ENCODE results near the gene COL2A1. TPM values are rescaled to one million over a fixed set of nuclear protein-coding genes. Genes with fewer than 3 reads are reported as not detected.

The COL2A1 gene
- total RNA-seq, 1 donor from 2014 or later, result not detected

DNA sequence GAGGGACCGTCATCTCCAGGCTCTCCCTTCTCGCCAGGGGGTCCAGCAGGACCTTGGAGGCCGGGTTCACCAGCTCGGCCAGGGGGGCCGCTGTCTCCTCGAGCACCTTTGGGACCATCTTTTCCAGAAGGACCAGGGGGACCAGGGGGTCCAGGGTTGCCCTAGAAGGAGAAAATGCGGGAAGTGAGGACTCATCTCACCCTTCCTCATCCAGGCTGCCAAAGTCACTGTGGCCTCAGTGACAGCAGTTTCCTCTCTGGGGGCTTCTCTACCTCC is 25.7 kb downstream of the COL2A1 start:
- Histone ChIP-seq H3K27me3 (ENCODE audit: low read depth) (peaks cover 16% of the 10 kb centered on the region), H3K9me3 (replicated peaks) (no peaks in the 10 kb centered on the region), H3K27ac (replicated peaks) (no peak overlapping the region), H3K36me3 (no peaks in the 10 kb centered on the region), H3K4me1 (no peaks in the 10 kb centered on the region), H3K4me3 (no peak overlapping the region)
- no peak for TF ChIP-seq CTCF (IDR thresholded peaks at IDR 0.05; ENCODE audit: borderline replicate concordance)
- intact Hi-C loops (cut with micrococcal nuclease), result no loop called here
- DNase-seq, result no peak

- no peak overlapping the region for H3K27ac ChIP-seq (replicated peaks)
- intact Hi-C loops (cut with micrococcal nuclease), result no loop called here
- no peaks in the 10 kb centered on the region for H3K4me1 ChIP-seq
- DNase-seq, result no peak
- H3K36me3 ChIP-seq, result no peaks in the 10 kb centered on the region
- H3K4me3 ChIP-seq, result no peak overlapping the region
- H3K27me3 ChIP-seq (ENCODE audit: low read depth), result peaks cover 11% of the 10 kb centered on the region
- no peaks in the 10 kb centered on the region for H3K9me3 ChIP-seq (replicated peaks)
- TF ChIP-seq CTCF (IDR thresholded peaks at IDR 0.05; ENCODE audit: borderline replicate concordance), result no peak
Measured at GRCh38 chr12:47977772-47978597, 26.3 kb downstream of the COL2A1 start.

DNA sequence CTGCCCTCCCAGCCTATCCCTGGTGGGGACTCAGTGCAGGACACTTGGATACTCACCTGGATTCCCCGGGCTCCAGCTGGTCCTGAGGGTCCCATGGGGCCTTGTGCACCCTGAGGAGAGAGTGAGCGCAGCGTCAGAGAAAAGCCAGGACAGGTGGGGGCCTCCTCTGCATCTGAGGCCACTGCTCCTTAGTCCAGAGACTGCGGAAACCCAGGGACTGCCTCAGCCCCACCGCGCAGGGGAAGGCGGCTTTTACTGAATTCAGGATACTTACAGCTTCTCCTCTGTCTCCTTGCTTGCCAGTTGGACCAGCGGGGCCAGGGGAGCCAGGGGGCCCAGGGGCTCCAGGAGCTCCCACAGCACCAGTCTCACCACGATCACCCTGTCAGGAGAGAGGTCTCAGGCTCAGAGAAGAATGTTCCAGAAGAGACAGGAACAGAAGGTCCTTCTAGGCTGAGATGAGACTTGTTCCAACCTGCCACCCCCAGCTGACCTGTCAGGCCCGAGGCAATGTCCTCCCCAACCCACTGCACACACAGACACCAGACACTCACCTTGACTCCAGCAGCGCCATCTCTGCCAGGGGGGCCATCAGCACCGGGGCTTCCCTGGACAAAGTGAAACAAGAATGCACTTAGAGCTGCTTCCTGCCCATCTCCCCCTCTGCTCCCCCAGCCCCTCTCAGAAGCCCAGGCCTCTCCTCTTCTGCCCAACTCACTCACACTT is 27.1 kb downstream of the COL2A1 start:
- no peak for DNase-seq
- intact Hi-C loops (cut with micrococcal nuclease), result no loop called here
- H3K4me3 ChIP-seq, result no peak overlapping the region
- TF ChIP-seq CTCF (IDR thresholded peaks at IDR 0.05; ENCODE audit: borderline replicate concordance), result no peak
- H3K27me3 ChIP-seq (ENCODE audit: low read depth), result peaks cover 8% of the 10 kb centered on the region
- H3K9me3 ChIP-seq (replicated peaks), result no peaks in the 10 kb centered on the region
- H3K27ac ChIP-seq (replicated peaks), result no peak overlapping the region
- H3K4me1 ChIP-seq, result no peaks in the 10 kb centered on the region
- no peaks in the 10 kb centered on the region for H3K36me3 ChIP-seq

DNA sequence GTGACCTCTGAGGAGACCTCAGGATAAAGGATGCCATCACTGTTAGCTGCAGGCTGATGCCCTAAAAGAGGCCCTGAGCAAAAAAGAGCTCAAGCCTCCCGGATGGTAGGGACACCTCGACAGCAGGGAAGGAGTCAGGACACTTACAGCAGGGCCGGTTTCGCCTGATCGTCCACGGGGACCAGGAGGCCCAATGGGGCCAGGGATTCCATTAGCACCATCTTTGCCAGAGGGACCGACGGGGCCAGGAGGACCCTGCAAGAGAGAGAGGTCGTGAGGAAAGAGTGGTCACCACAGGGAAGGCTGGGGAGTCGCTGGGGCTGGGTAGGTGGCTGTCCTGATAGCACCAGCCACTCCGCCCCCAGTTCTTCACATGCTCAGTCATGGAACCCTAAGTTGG is 28.5 kb downstream of the COL2A1 start:
- H3K4me3 ChIP-seq, result no peak overlapping the region
- H3K9me3 ChIP-seq (replicated peaks), result no peaks in the 10 kb centered on the region
- H3K4me1 ChIP-seq, result peaks cover 3% of the 10 kb centered on the region
- no peak for DNase-seq
- H3K27ac ChIP-seq (replicated peaks), result no peak overlapping the region
- TF ChIP-seq CTCF (IDR thresholded peaks at IDR 0.05; ENCODE audit: borderline replicate concordance), result no peak
- intact Hi-C loops (cut with micrococcal nuclease), result no loop called here
- no peaks in the 10 kb centered on the region for H3K27me3 ChIP-seq (ENCODE audit: low read depth)
- H3K36me3 ChIP-seq, result no peaks in the 10 kb centered on the region

- DNase-seq, result no peak
- TF ChIP-seq CTCF (IDR thresholded peaks at IDR 0.05; ENCODE audit: borderline replicate concordance), result no peak
- H3K4me3 ChIP-seq, result no peak overlapping the region
- H3K4me1 ChIP-seq, result peaks cover 10% of the 10 kb centered on the region
- intact Hi-C loops (cut with micrococcal nuclease), result no loop called here
- no peaks in the 10 kb centered on the region for H3K27me3 ChIP-seq (ENCODE audit: low read depth)
- H3K27ac ChIP-seq (replicated peaks), result no peak overlapping the region
- no peaks in the 10 kb centered on the region for H3K9me3 ChIP-seq (replicated peaks)
- no peaks in the 10 kb centered on the region for H3K36me3 ChIP-seq
Measured at GRCh38 chr12:47975036-47975620, 29.1 kb downstream of the COL2A1 start.

Data from left ventricle myocardium inferior (tissue), 1 donor.